H1 (cell line): ENCODE data around the gene FHOD1.

ENCODE experiments used
- CREB1 ChIP-seq: IDR thresholded peaks from 2 replicates; pipeline ENCODE4 v1.6.1; 2012; ENCODE audit warnings: inconsistent platforms
- POLR2A ChIP-seq, 2 experiments: IDR thresholded peaks; 1 replicate in 1 of 2; 2 replicates in 1 of 2; pipeline ENCODE4 v1.6.1; 2011; ENCODE audit warnings: low read depth in 2 of 2, low read length in 2 of 2, mild to moderate bottlenecking in 2 of 2; ENCODE audit errors: control extremely low read depth in 1 of 2
- RAD21 ChIP-seq, 2 experiments: IDR thresholded peaks in 1 of 2; conservative IDR thresholded peaks in 1 of 2; 2 replicates each; pipeline ENCODE4 v1.6.1; 2011; ENCODE audit warnings: low read depth in 2 of 2, low read length in 2 of 2, improper control_type of control experiment in 1 of 2, inconsistent platforms in 1 of 2, mild to moderate bottlenecking in 1 of 2, moderate library complexity in 1 of 2
- RBBP5 ChIP-seq: IDR thresholded peaks from 2 replicates; pipeline ENCODE4 v1.7.1; 2012; ENCODE audit warnings: low read depth, mild to moderate bottlenecking, inconsistent platforms, low read length, moderate library complexity, borderline replicate concordance
- RFX5 ChIP-seq: IDR thresholded peaks from 2 replicates; pipeline ENCODE4 v1.6.1; 2011; ENCODE audit warnings: low read depth, low read length, improper control_type of control experiment, borderline replicate concordance
- SP1 ChIP-seq: IDR thresholded peaks from 2 replicates; pipeline ENCODE4 v1.6.1; 2011; ENCODE audit warnings: low read depth, low read length
- SP2 ChIP-seq: IDR thresholded peaks from 2 replicates; pipeline ENCODE4 v1.6.1; 2012; ENCODE audit warnings: mild to moderate bottlenecking, low read length, inconsistent platforms
- SUZ12 ChIP-seq: fragments of 200-600 bp; sonication (generic); IDR thresholded peaks from 2 replicates; pipeline ENCODE4 v1.6.1; 2012; ENCODE audit warnings: mild to moderate bottlenecking, inconsistent platforms, low read length, moderate library complexity, mixed read lengths
- TAF1 ChIP-seq: IDR thresholded peaks from 2 replicates; pipeline ENCODE4 v1.6.1; 2011; ENCODE audit warnings: mild to moderate bottlenecking, low read depth, low read length
- TF ChIP-seq, protein P1 (sequence below), 3 experiments: IDR thresholded peaks; 1 replicate in 2 of 3; 2 replicates in 1 of 3; pipeline versions ENCODE4 v1.5.1 to v1.6.1; 2011; ENCODE audit warnings: low read length in 3 of 3, mild to moderate bottlenecking in 3 of 3, inconsistent platforms in 2 of 3, low read depth in 1 of 3, moderate library complexity in 1 of 3; ENCODE audit not compliant: insufficient read depth in 1 of 3; ENCODE audit errors: control extremely low read depth in 1 of 3
- TF ChIP-seq, protein P2 (sequence below): IDR thresholded peaks from 2 replicates; pipeline ENCODE4 v1.6.1; 2012; ENCODE audit warnings: inconsistent platforms
- TF ChIP-seq, protein P3 (sequence below): IDR thresholded peaks from 2 replicates; pipeline ENCODE4 v1.6.1; 2011; ENCODE audit warnings: low read depth, mild to moderate bottlenecking, low read length; ENCODE audit not compliant: insufficient read depth

DNA sequence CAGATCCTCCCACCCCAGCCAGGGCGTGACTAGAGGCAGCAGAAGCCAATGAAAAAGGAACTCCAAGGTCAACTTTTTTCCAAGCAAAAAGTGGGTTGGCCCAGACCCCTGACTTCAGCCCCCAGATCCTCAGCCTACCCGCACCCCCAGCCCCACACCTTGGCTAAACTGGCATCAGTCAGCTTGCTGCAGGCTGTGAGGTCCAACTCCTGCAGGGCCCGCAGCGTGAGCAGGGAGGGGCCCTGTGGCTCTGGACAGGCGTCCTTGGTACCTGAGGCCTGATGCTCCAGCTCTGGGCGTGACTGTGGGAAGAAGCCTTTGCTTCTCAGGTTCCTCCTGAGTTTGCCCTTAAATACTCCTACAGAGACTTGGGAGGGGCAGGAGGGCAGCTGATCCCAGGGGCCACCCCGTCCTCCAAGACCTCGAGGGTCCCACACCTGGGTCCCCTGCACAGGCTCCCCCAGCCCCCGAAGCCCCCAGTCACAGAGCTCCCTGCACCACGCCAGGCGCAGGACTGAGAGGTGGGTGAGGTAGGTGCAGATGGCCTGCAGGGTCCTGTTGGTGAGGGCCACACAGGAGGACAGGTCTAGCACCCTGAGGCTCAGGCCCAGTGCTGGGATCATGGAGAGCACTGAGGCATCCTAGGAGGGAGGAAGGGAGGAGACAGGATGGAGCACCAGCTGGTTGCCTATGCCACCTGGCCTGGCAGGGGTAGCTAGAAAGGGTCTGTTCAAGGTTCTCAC lies 39.0 kb downstream of the FHOD1 start:
- no peak for TF ChIP-seq TAF1
- TF ChIP-seq, protein P1, sequence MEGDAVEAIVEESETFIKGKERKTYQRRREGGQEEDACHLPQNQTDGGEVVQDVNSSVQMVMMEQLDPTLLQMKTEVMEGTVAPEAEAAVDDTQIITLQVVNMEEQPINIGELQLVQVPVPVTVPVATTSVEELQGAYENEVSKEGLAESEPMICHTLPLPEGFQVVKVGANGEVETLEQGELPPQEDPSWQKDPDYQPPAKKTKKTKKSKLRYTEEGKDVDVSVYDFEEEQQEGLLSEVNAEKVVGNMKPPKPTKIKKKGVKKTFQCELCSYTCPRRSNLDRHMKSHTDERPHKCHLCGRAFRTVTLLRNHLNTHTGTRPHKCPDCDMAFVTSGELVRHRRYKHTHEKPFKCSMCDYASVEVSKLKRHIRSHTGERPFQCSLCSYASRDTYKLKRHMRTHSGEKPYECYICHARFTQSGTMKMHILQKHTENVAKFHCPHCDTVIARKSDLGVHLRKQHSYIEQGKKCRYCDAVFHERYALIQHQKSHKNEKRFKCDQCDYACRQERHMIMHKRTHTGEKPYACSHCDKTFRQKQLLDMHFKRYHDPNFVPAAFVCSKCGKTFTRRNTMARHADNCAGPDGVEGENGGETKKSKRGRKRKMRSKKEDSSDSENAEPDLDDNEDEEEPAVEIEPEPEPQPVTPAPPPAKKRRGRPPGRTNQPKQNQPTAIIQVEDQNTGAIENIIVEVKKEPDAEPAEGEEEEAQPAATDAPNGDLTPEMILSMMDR (IDR thresholded peaks at IDR 0.05; ENCODE audit: control extremely low read depth in 1 of 3, insufficient read depth in 1 of 3, low read depth in 1 of 3, low read length in 3 of 3), result no peak
- no peak for TF ChIP-seq POLR2A (IDR thresholded peaks at IDR 0.05; ENCODE audit: control extremely low read depth in 1 of 2, low read depth in 2 of 2, low read length in 2 of 2)
- TF ChIP-seq RFX5, result no peak
- TF ChIP-seq, protein P2, sequence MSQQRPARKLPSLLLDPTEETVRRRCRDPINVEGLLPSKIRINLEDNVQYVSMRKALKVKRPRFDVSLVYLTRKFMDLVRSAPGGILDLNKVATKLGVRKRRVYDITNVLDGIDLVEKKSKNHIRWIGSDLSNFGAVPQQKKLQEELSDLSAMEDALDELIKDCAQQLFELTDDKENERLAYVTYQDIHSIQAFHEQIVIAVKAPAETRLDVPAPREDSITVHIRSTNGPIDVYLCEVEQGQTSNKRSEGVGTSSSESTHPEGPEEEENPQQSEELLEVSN, result no peak
- no peak for TF ChIP-seq CREB1
- no peak for TF ChIP-seq SP2
- TF ChIP-seq RBBP5, result no peak
- no peak for TF ChIP-seq RAD21 (IDR thresholded peaks at IDR 0.05 in 1 of 2, conservative IDR thresholded peaks at IDR 0.05 in 1 of 2; ENCODE audit: low read depth in 2 of 2, low read length in 2 of 2)
- no peak for TF ChIP-seq SP1
- TF ChIP-seq, protein P3, sequence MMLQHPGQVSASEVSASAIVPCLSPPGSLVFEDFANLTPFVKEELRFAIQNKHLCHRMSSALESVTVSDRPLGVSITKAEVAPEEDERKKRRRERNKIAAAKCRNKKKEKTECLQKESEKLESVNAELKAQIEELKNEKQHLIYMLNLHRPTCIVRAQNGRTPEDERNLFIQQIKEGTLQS, result no peak
- TF ChIP-seq SUZ12, result no peak
